Astrocyte (in vitro differentiated cells and primary cell): ENCODE measurements around the gene GBP5. TPM values are rescaled to one million over a fixed set of nuclear protein-coding genes. Genes with fewer than 3 reads are reported as not detected.

Experiments
- DNase-seq: peaks from one replicate; pipeline ENCODE4 v3.0.0-alpha.2; 2010; ENCODE audit warnings: low read depth
- FAIRE-seq: peaks from 2 replicates; lab custom pipeline; 2011; peaks lifted over from hg19 to GRCh38; lab: Jason Lieb, UNC
- H2AFZ ChIP-seq: 2 replicates; pipeline ENCODE4 v1.6.0; 2012; ENCODE audit warnings: low read depth, low read length, inconsistent platforms
- H3K27ac ChIP-seq: 2 replicates; pipeline ENCODE4 v1.5.1; 2011; ENCODE audit warnings: low read depth, low read length, inconsistent platforms
- H3K27me3 ChIP-seq: 2 replicates; pipeline ENCODE4 v1.6.0; 2011; ENCODE audit warnings: low read length, inconsistent platforms; ENCODE audit not compliant: insufficient read depth
- H3K36me3 ChIP-seq: 2 replicates; pipeline ENCODE4 v1.5.1; 2011; ENCODE audit warnings: low read length, inconsistent platforms; ENCODE audit not compliant: insufficient read depth
- H3K4me1 ChIP-seq: 2 replicates; pipeline ENCODE4 v1.5.1; 2011; ENCODE audit warnings: low read length, inconsistent platforms; ENCODE audit not compliant: insufficient read depth
- H3K4me2 ChIP-seq: 2 replicates; pipeline ENCODE4 v1.6.0; 2012; ENCODE audit warnings: low read length, inconsistent platforms
- H3K4me3 ChIP-seq: 2 replicates; pipeline ENCODE4 v1.5.1; 2011; ENCODE audit warnings: low read depth, mild to moderate bottlenecking, low read length, inconsistent platforms; ENCODE audit not compliant: insufficient read depth
- H3K79me2 ChIP-seq: 2 replicates; pipeline ENCODE4 v1.6.0; 2012; ENCODE audit warnings: mild to moderate bottlenecking, low read length, inconsistent platforms; ENCODE audit not compliant: insufficient read depth
- H3K9ac ChIP-seq: 2 replicates; pipeline ENCODE4 v1.6.0; 2012; ENCODE audit warnings: mild to moderate bottlenecking, low read length, inconsistent platforms
- H3K9me3 ChIP-seq: 2 replicates; pipeline ENCODE4 v1.5.1; 2012; ENCODE audit warnings: low read depth, mild to moderate bottlenecking, low read length, inconsistent platforms; ENCODE audit not compliant: insufficient read depth
- H4K20me1 ChIP-seq: 2 replicates; pipeline ENCODE4 v1.6.0; 2012; ENCODE audit warnings: low read length, inconsistent platforms; ENCODE audit not compliant: insufficient read depth
- H3K27ac Mint-ChIP-seq: one replicate; pipeline ENCODE4 v1.8.0; 2021; ENCODE audit warnings: mild to moderate bottlenecking, mixed read lengths; ENCODE audit not compliant: unreplicated experiment
- H3K27me3 Mint-ChIP-seq: one replicate; pipeline ENCODE4 v1.8.0; 2021; ENCODE audit warnings: low read depth, mixed read lengths; ENCODE audit not compliant: unreplicated experiment
- H3K36me3 Mint-ChIP-seq: one replicate; pipeline ENCODE4 v1.8.0; 2021; ENCODE audit warnings: low read depth, mixed read lengths; ENCODE audit not compliant: unreplicated experiment
- H3K4me1 Mint-ChIP-seq: one replicate; pipeline ENCODE4 v1.8.0; 2021; ENCODE audit warnings: low read depth, mixed read lengths; ENCODE audit not compliant: unreplicated experiment
- H3K4me3 Mint-ChIP-seq: one replicate; pipeline ENCODE4 v1.8.0; 2021; ENCODE audit warnings: mild to moderate bottlenecking, moderate library complexity, mixed read lengths; ENCODE audit not compliant: unreplicated experiment
- H3K9me3 Mint-ChIP-seq: one replicate; pipeline ENCODE4 v1.8.0; 2021; ENCODE audit warnings: mild to moderate bottlenecking, mixed read lengths; ENCODE audit not compliant: unreplicated experiment
- CTCF ChIP-seq: IDR thresholded peaks from 2 replicates; pipeline ENCODE4 v1.5.1; 2011; ENCODE audit warnings: low read depth, mild to moderate bottlenecking, inconsistent platforms, low read length, moderate library complexity; ENCODE audit not compliant: insufficient read depth
- EZH2 ChIP-seq: IDR thresholded peaks from 2 replicates; pipeline ENCODE4 v1.6.1; 2012; ENCODE audit warnings: mild to moderate bottlenecking, low read length, inconsistent platforms; ENCODE audit not compliant: insufficient read depth
- total RNA-seq: library from RNA; stranded (reverse); gene quantifications from 2 replicates; pipeline ENCODE4 v1.2.1, GENCODE V29; 2021

GBP5 gene
- total RNA-seq, 1 donor from 2014 or later: 0.79 TPM

- FAIRE-seq (no peak), DNase-seq (no peak)
- Mint-ChIP-seq H3K9me3 (peaks cover 3% of the 10 kb centered on the region), H3K4me3 (no peak overlapping the region), H3K36me3 (no peaks in the 10 kb centered on the region), H3K27ac (no peak overlapping the region), H3K27me3 (no peaks in the 10 kb centered on the region), H3K4me1 (peaks cover 21% of the 10 kb centered on the region)
- no peak overlapping the region for H3K4me2 ChIP-seq
- H4K20me1 ChIP-seq: no peaks in the 10 kb centered on the region
- H3K79me2 ChIP-seq: no peaks in the 10 kb centered on the region
- no peaks in the 10 kb centered on the region for H3K36me3 ChIP-seq
- H3K4me1 ChIP-seq: no peaks in the 10 kb centered on the region
- no peak overlapping the region for H3K27ac ChIP-seq
- H3K4me3 ChIP-seq: no peak overlapping the region
- no peak overlapping the region for H3K9ac ChIP-seq
- no peaks in the 10 kb centered on the region for H3K9me3 ChIP-seq
- no peak for TF ChIP-seq CTCF
- no peak for TF ChIP-seq EZH2
- no peak overlapping the region for H2AFZ ChIP-seq
- H3K27me3 ChIP-seq: no peaks in the 10 kb centered on the region
Observed at GRCh38 chr1:89311757-89312156, 39.1 kb upstream of the GBP5 start.

GRCh38 chr1:89310976-89311375 is 38.3 kb upstream of the GBP5 start:
- H3K27ac ChIP-seq: no peak overlapping the region
- H3K27me3 ChIP-seq: no peaks in the 10 kb centered on the region
- Mint-ChIP-seq H3K27ac (no peak overlapping the region), H3K9me3 (peaks cover 3% of the 10 kb centered on the region), H3K4me1 (peaks cover 26% of the 10 kb centered on the region), H3K27me3 (no peaks in the 10 kb centered on the region), H3K4me3 (no peak overlapping the region), H3K36me3 (no peaks in the 10 kb centered on the region)
- H3K4me1 ChIP-seq: no peaks in the 10 kb centered on the region
- H3K4me3 ChIP-seq: no peak overlapping the region
- no peak overlapping the region for H2AFZ ChIP-seq
- DNase-seq (no peak), FAIRE-seq (no peak)
- TF ChIP-seq CTCF (no peak), EZH2 (no peak)
- no peak overlapping the region for H3K4me2 ChIP-seq
- no peaks in the 10 kb centered on the region for H3K9me3 ChIP-seq
- H4K20me1 ChIP-seq: no peaks in the 10 kb centered on the region
- H3K36me3 ChIP-seq: no peaks in the 10 kb centered on the region
- H3K9ac ChIP-seq: no peak overlapping the region
- H3K79me2 ChIP-seq: no peaks in the 10 kb centered on the region

- no peak for DNase-seq
- H3K4me2 ChIP-seq: no peak overlapping the region
- no peaks in the 10 kb centered on the region for H4K20me1 ChIP-seq
Observed at GRCh38 chr1:89310505-89310904, 37.8 kb upstream of the GBP5 start.

More at GRCh38 chr1:89310505-89310904, 37.8 kb upstream of the GBP5 start:
- Histone ChIP-seq H2AFZ (no peak overlapping the region), H3K36me3 (no peaks in the 10 kb centered on the region), H3K4me1 (no peaks in the 10 kb centered on the region), H3K79me2 (no peaks in the 10 kb centered on the region), H3K9ac (no peak overlapping the region), H3K4me3 (no peak overlapping the region), H3K27ac (no peak overlapping the region), H3K27me3 (no peaks in the 10 kb centered on the region), H3K9me3 (no peaks in the 10 kb centered on the region)
- TF ChIP-seq EZH2 (no peak), CTCF (no peak)
- Mint-ChIP-seq H3K4me1 (peaks cover 27% of the 10 kb centered on the region), H3K27ac (no peak overlapping the region), H3K4me3 (no peak overlapping the region), H3K9me3 (peaks cover 3% of the 10 kb centered on the region), H3K36me3 (no peaks in the 10 kb centered on the region), H3K27me3 (no peaks in the 10 kb centered on the region)
- no peak for FAIRE-seq
